Measurements from ENCODE around the gene RETN.

The RETN gene

GRCh38 chr19:7699417-7700401 is 30.9 kb downstream of the RETN start:
- DNase-seq (ENCODE audit: low read depth) = no peak
- H3K4me3 ChIP-seq (ENCODE audit: low read depth, low read length) = no peak overlapping the region
- TF ChIP-seq, protein P1, sequence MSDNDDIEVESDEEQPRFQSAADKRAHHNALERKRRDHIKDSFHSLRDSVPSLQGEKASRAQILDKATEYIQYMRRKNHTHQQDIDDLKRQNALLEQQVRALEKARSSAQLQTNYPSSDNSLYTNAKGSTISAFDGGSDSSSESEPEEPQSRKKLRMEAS (IDR thresholded peaks at IDR 0.05; ENCODE audit: low read depth, low read length) = no peak
- no peak for TF ChIP-seq POLR2A (IDR thresholded peaks at IDR 0.05; ENCODE audit: extremely low read depth, insufficient read length)
- TF ChIP-seq MYC (IDR thresholded peaks at IDR 0.05; ENCODE audit: low read depth, low read length) = no peak
- no peak for TF ChIP-seq CTCF (IDR thresholded peaks at IDR 0.05; ENCODE audit: low read depth, low read length)

- DNase-seq (ENCODE audit: low read depth) = no peak
- no peak overlapping the region for H3K4me3 ChIP-seq (ENCODE audit: low read depth, low read length)
- TF ChIP-seq CTCF (IDR thresholded peaks at IDR 0.05; ENCODE audit: low read depth, low read length) (no peak), MYC (IDR thresholded peaks at IDR 0.05; ENCODE audit: low read depth, low read length) (no peak), POLR2A (IDR thresholded peaks at IDR 0.05; ENCODE audit: extremely low read depth, insufficient read length) (no peak)
- TF ChIP-seq, protein P1 (IDR thresholded peaks at IDR 0.05; ENCODE audit: low read depth, low read length) = no peak
Measured at GRCh38 chr19:7701049-7701653, 32.3 kb downstream of the RETN start.

GRCh38 chr19:7701654-7702457 is 33.0 kb downstream of the RETN start, which contains the start of gene FCER2:
FCER2 (minus strand) TSS chr19:7702131; CDS start chr19:7699760, 2,371 bp downstream.
- peak; percentile 64 for DNase-seq (ENCODE audit: low read depth)
- H3K4me3 ChIP-seq (ENCODE audit: low read depth, low read length) = no peak within 1 kb of the TSS
- TF ChIP-seq, protein P1 (IDR thresholded peaks at IDR 0.05; ENCODE audit: low read depth, low read length) = no peak
- TF ChIP-seq POLR2A (IDR thresholded peaks at IDR 0.05; ENCODE audit: extremely low read depth, insufficient read length) (no peak), MYC (IDR thresholded peaks at IDR 0.05; ENCODE audit: low read depth, low read length) (no peak), CTCF (IDR thresholded peaks at IDR 0.05; ENCODE audit: low read depth, low read length) (no peak)

DNA sequence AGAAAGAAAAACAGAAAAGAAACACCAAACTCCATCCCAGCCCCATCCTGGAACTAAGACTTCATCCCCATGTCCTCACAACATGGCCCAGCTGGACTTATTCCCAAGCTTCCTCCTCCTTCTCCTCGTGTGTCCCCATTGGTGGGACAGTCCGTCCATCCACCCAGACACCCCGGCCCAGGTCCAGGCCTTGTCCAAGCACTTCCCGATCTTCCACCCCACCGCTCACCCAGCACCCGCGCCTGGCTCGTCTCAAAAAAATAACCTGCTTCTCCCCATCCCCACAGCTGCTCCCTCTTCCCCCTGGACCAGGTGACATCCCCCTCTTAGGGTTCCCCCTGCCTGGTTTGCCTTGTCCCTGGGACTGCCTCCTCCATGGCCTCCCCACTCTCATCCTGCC is 34.5 kb downstream of the RETN start:
- TF ChIP-seq MYC (IDR thresholded peaks at IDR 0.05; ENCODE audit: low read depth, low read length) = no peak
- no peak for TF ChIP-seq POLR2A (IDR thresholded peaks at IDR 0.05; ENCODE audit: extremely low read depth, insufficient read length)
- TF ChIP-seq CTCF (IDR thresholded peaks at IDR 0.05; ENCODE audit: low read depth, low read length) = no peak
- TF ChIP-seq, protein P1 (IDR thresholded peaks at IDR 0.05; ENCODE audit: low read depth, low read length) = no peak
- DNase-seq (ENCODE audit: low read depth) = no peak
- H3K4me3 ChIP-seq (ENCODE audit: low read depth, low read length) = no peak overlapping the region

GRCh38 chr19:7704280-7705060 is 35.6 kb downstream of the RETN start:
- H3K4me3 ChIP-seq (ENCODE audit: low read depth, low read length) = no peak overlapping the region
- TF ChIP-seq, protein P1 (IDR thresholded peaks at IDR 0.05; ENCODE audit: low read depth, low read length) = no peak
- TF ChIP-seq MYC (IDR thresholded peaks at IDR 0.05; ENCODE audit: low read depth, low read length) (no peak), POLR2A (IDR thresholded peaks at IDR 0.05; ENCODE audit: extremely low read depth, insufficient read length) (no peak), CTCF (IDR thresholded peaks at IDR 0.05; ENCODE audit: low read depth, low read length) (no peak)
- no peak for DNase-seq (ENCODE audit: low read depth)
